ENCODE results near the gene SAE1.
"Not testable (repeated sequence)": the region's sequence is repeated elsewhere in the genome, so short reads cannot be mapped to it uniquely, and the experiment has no call there.

SAE1 gene

GRCh38 chr19:47241919-47242577 lies 111.4 kb downstream of the SAE1 start:
- H3K9me3 Mint-ChIP-seq, result no peaks in the 10 kb centered on the region

GRCh38 chr19:47243364-47243775 lies 112.7 kb downstream of the SAE1 start:
- ATAC-seq (no peak), DNase-seq (ENCODE audit: low spot score in 2 of 2) (peak in 1 of 2 donors; percentile 65)
- H3K27ac Mint-ChIP-seq, result no peak overlapping the region
- H3K36me3 Mint-ChIP-seq, result peaks cover 5% of the 10 kb centered on the region
- no peaks in the 10 kb centered on the region for H3K9me3 Mint-ChIP-seq
- no peak overlapping the region for H3K4me3 Mint-ChIP-seq
- peaks cover 12% of the 10 kb centered on the region for H3K4me1 Mint-ChIP-seq

More at GRCh38 chr19:47241919-47242577, 111.4 kb downstream of the SAE1 start:
- no peak for ATAC-seq
- peaks cover 5% of the 10 kb centered on the region for H3K36me3 Mint-ChIP-seq
- peaks cover 6% of the 10 kb centered on the region for H3K4me1 Mint-ChIP-seq
- H3K27ac Mint-ChIP-seq, result no peak overlapping the region
- H3K4me3 Mint-ChIP-seq, result no peak overlapping the region
- DNase-seq (ENCODE audit: low spot score in 2 of 2), result no peak

GRCh38 chr19:47243776-47244547 lies 113.3 kb downstream of the SAE1 start:
- Mint-ChIP-seq H3K4me3 (no peak overlapping the region), H3K9me3 (no peaks in the 10 kb centered on the region), H3K27ac (no peak overlapping the region), H3K36me3 (peaks cover 5% of the 10 kb centered on the region), H3K4me1 (peaks cover 9% of the 10 kb centered on the region)
- DNase-seq (ENCODE audit: low spot score in 2 of 2) (peak; percentile 97 to 98), ATAC-seq (peak; percentile 89)

GRCh38 chr19:47247308-47247990 lies 116.8 kb downstream of the SAE1 start:
- H3K4me1 Mint-ChIP-seq, result peaks cover 12% of the 10 kb centered on the region
- no peak for ATAC-seq
- H3K4me3 Mint-ChIP-seq, result no peak overlapping the region
- H3K27ac Mint-ChIP-seq, result no peak overlapping the region
- DNase-seq (ENCODE audit: low spot score in 2 of 2), result peak; percentile 84 to 90
- no peaks in the 10 kb centered on the region for H3K9me3 Mint-ChIP-seq
- H3K36me3 Mint-ChIP-seq, result no peaks in the 10 kb centered on the region

GRCh38 chr19:47253016-47253415 lies 122.4 kb downstream of the SAE1 start:
- Mint-ChIP-seq H3K4me1 (peaks cover 23% of the 10 kb centered on the region), H3K36me3 (peaks cover 22% of the 10 kb centered on the region)
- H3K27ac Mint-ChIP-seq; ATAC-seq; DNase-seq (ENCODE audit: low spot score in 2 of 2); H3K9me3 Mint-ChIP-seq; H3K4me3 Mint-ChIP-seq: not testable (repeated sequence)

- H3K27ac Mint-ChIP-seq, result no peak overlapping the region
- peaks cover 28% of the 10 kb centered on the region for H3K4me1 Mint-ChIP-seq
- no peak overlapping the region for H3K4me3 Mint-ChIP-seq
- H3K9me3 Mint-ChIP-seq, result no peaks in the 10 kb centered on the region
- H3K36me3 Mint-ChIP-seq, result peaks cover 26% of the 10 kb centered on the region
- DNase-seq (ENCODE audit: low spot score in 2 of 2), result no peak
- ATAC-seq, result no peak
Measured at GRCh38 chr19:47253467-47253881, 122.8 kb downstream of the SAE1 start.

- H3K27ac Mint-ChIP-seq, result no peak overlapping the region
- DNase-seq (ENCODE audit: low spot score in 2 of 2) (no peak), ATAC-seq (no peak)
- no peak overlapping the region for H3K4me3 Mint-ChIP-seq
- no peaks in the 10 kb centered on the region for H3K9me3 Mint-ChIP-seq
- peaks cover 31% of the 10 kb centered on the region for H3K36me3 Mint-ChIP-seq
- H3K4me1 Mint-ChIP-seq, result peaks cover 33% of the 10 kb centered on the region
Measured at GRCh38 chr19:47253970-47254369, 123.3 kb downstream of the SAE1 start.

GRCh38 chr19:47255879-47256692 lies 125.5 kb downstream of the SAE1 start, which contains the start of gene CCDC9:
Gene CCDC9 (plus strand): TSS chr19:47256525. CDS start chr19:47258401, 1,876 bp downstream.
- Mint-ChIP-seq H3K36me3 (peaks cover 52% of the 10 kb centered on the region), H3K9me3 (no peaks in the 10 kb centered on the region), H3K27ac (peak within 1 kb of the TSS; percentile 99), H3K4me3 (peak within 1 kb of the TSS; percentile 95), H3K4me1 (peaks cover 46% of the 10 kb centered on the region)
- ATAC-seq (peak; percentile 82), DNase-seq (ENCODE audit: low spot score in 2 of 2) (peak; percentile 87 to 97)

- peaks cover 47% of the 10 kb centered on the region for H3K4me1 Mint-ChIP-seq
- H3K4me3 Mint-ChIP-seq, result peak overlapping the region; percentile 95
- H3K9me3 Mint-ChIP-seq, result no peaks in the 10 kb centered on the region
- ATAC-seq (peak; percentile 89), DNase-seq (ENCODE audit: low spot score in 2 of 2) (peak; percentile 100)
- peaks cover 60% of the 10 kb centered on the region for H3K36me3 Mint-ChIP-seq
- H3K27ac Mint-ChIP-seq, result peak overlapping the region; percentile 99
Measured at GRCh38 chr19:47256693-47257410, 126.2 kb downstream of the SAE1 start.

- DNase-seq (ENCODE audit: low spot score in 2 of 2) (no peak), ATAC-seq (peak; percentile 1)
- Mint-ChIP-seq H3K36me3 (peaks cover 68% of the 10 kb centered on the region), H3K9me3 (no peaks in the 10 kb centered on the region), H3K4me3 (peak overlapping the region; percentile 95), H3K27ac (peak overlapping the region; percentile 99), H3K4me1 (peaks cover 47% of the 10 kb centered on the region)
Measured at GRCh38 chr19:47257411-47258169, 127.0 kb downstream of the SAE1 start.

GRCh38 chr19:47258434-47258833 lies 127.8 kb downstream of the SAE1 start:
- no peak for DNase-seq (ENCODE audit: low spot score in 2 of 2)
- Mint-ChIP-seq H3K9me3 (no peaks in the 10 kb centered on the region), H3K4me3 (peak overlapping the region; percentile 95), H3K36me3 (peaks cover 76% of the 10 kb centered on the region), H3K4me1 (peaks cover 47% of the 10 kb centered on the region), H3K27ac (peak overlapping the region; percentile 99)
- no peak for ATAC-seq

GRCh38 chr19:47258895-47259555 lies 128.4 kb downstream of the SAE1 start:
- H3K36me3 Mint-ChIP-seq, result peaks cover 81% of the 10 kb centered on the region
- peaks cover 47% of the 10 kb centered on the region for H3K4me1 Mint-ChIP-seq
- DNase-seq (ENCODE audit: low spot score in 2 of 2) (no peak), ATAC-seq (no peak)
- no peaks in the 10 kb centered on the region for H3K9me3 Mint-ChIP-seq
- peak overlapping the region; percentile 99 for H3K27ac Mint-ChIP-seq
- H3K4me3 Mint-ChIP-seq, result peak overlapping the region; percentile 95

All from stimulated activated effector memory CD8-positive, alpha-beta T cell treated with anti-CD3 and anti-CD28 coated beads, Interleukin-12 subunit alpha, Interleukin-12 subunit beta, amount 100 ng/mL, for 72 hours (primary cell).